Measurements from ENCODE around the gene GNA12.

The GNA12 gene

GRCh38 chr7:2811476-2812113 lies 32.5 kb downstream of the GNA12 start:
- ChIA-PET CTCF (interaction anchor here (0.9 kb wide), 1 partner anchor 102 kb away, joined by 3 read pairs; no protein-coding TSS in a partner anchor), POLR2A (no interaction called here)

GRCh38 chr7:2810682-2811415 lies 33.3 kb downstream of the GNA12 start:
- TF ChIP-seq CTCF (IDR thresholded peaks at IDR 0.05; ENCODE audit: control extremely low read depth, extremely low read depth, low read depth, missing control alignments): no peak
- DNase-seq (ENCODE audit: extremely low spot score): no peak
- ChIA-PET CTCF (interaction anchor here (0.9 kb wide), 1 partner anchor 101 kb away, joined by 3 read pairs; no protein-coding TSS in a partner anchor), POLR2A (no interaction called here)

More at GRCh38 chr7:2811476-2812113, 32.5 kb downstream of the GNA12 start:
- DNase-seq (ENCODE audit: extremely low spot score): no peak
- no peak for TF ChIP-seq CTCF (IDR thresholded peaks at IDR 0.05; ENCODE audit: control extremely low read depth, extremely low read depth, low read depth, missing control alignments)

- ChIA-PET POLR2A (no interaction called here), CTCF (interaction anchor here (1.1 kb wide), 1 partner anchor 10 kb away, joined by 4 read pairs; no protein-coding TSS in a partner anchor)
- DNase-seq (ENCODE audit: extremely low spot score): no peak
- TF ChIP-seq CTCF (IDR thresholded peaks at IDR 0.05; ENCODE audit: control extremely low read depth, extremely low read depth, low read depth, missing control alignments): no peak
These were observed 34.0 kb downstream of the GNA12 start for GRCh38 chr7:2809903-2810625.

GRCh38 chr7:2808891-2809665 lies 35.0 kb downstream of the GNA12 start:
- ChIA-PET CTCF (interaction anchor here (1.1 to 1.6 kb wide), 2 partner anchors 9 kb away, joined by 4 to 6 read pairs; no protein-coding TSS in a partner anchor), POLR2A (no interaction called here)
- no peak for TF ChIP-seq CTCF (IDR thresholded peaks at IDR 0.05; ENCODE audit: control extremely low read depth, extremely low read depth, low read depth, missing control alignments)
- no peak for DNase-seq (ENCODE audit: extremely low spot score)

GRCh38 chr7:2807845-2808772 lies 36.0 kb downstream of the GNA12 start:
- DNase-seq (ENCODE audit: extremely low spot score): peak; percentile 62
- CTCF ChIA-PET: interaction anchor here (1.0 to 2.7 kb wide), 4 partner anchors 10 to 48 kb away, joined by 3 to 8 read pairs (median 5); no protein-coding TSS in a partner anchor
- TF ChIP-seq CTCF (IDR thresholded peaks at IDR 0.05; ENCODE audit: control extremely low read depth, extremely low read depth, low read depth, missing control alignments): no peak
- POLR2A ChIA-PET: no interaction called here

Data from GM10248 (cell line).